ENCODE data around the gene STRA6.
"Not testable (repeated sequence)": the region's sequence is repeated elsewhere in the genome, so short reads cannot be mapped to it uniquely, and the experiment has no call there.

Gene STRA6

GRCh38 chr15:74179983-74180880 lies 22.4 kb downstream of the STRA6 start:
- no peak for DNase-seq

- no peak for DNase-seq
Observed at GRCh38 chr15:74179101-74179841, 23.3 kb downstream of the STRA6 start.

GRCh38 chr15:74178326-74179100 lies 24.1 kb downstream of the STRA6 start:
- no peak for DNase-seq

- DNase-seq, result no peak
Observed at GRCh38 chr15:74176262-74177214, 26.0 kb downstream of the STRA6 start.

- no peak for DNase-seq
Observed at GRCh38 chr15:74175271-74176191, 27.1 kb downstream of the STRA6 start.

GRCh38 chr15:74174958-74175253 lies 27.7 kb downstream of the STRA6 start:
- DNase-seq, result no peak

GRCh38 chr15:74174219-74174957 lies 28.2 kb downstream of the STRA6 start:
- DNase-seq, result no peak

- no peak for DNase-seq
Observed at GRCh38 chr15:74173380-74174218, 29.0 kb downstream of the STRA6 start, which contains the start of gene ISLR. ISLR (plus strand) TSS chr15:74173710; CDS start chr15:74174859, 1,149 bp downstream.

- DNase-seq, result no peak
Observed at GRCh38 chr15:74172701-74173379, 29.7 kb downstream of the STRA6 start.

GRCh38 chr15:74171965-74172541 lies 30.5 kb downstream of the STRA6 start:
- DNase-seq, result no peak

GRCh38 chr15:74170875-74171578 lies 31.6 kb downstream of the STRA6 start:
- DNase-seq, result no peak

GRCh38 chr15:74170071-74170844 lies 32.3 kb downstream of the STRA6 start:
- DNase-seq, result no peak

- DNase-seq, result no peak
Observed at GRCh38 chr15:74168711-74169126, 33.9 kb downstream of the STRA6 start.

- DNase-seq, result no peak
Observed at GRCh38 chr15:74167891-74168331, 34.7 kb downstream of the STRA6 start.

GRCh38 chr15:74165461-74165860 lies 37.1 kb downstream of the STRA6 start:
- DNase-seq, result no peak

- DNase-seq, result not testable (repeated sequence)
Observed at GRCh38 chr15:74162195-74162536, 40.4 kb downstream of the STRA6 start.

GRCh38 chr15:74160390-74160789 lies 42.2 kb downstream of the STRA6 start:
- DNase-seq, result not testable (repeated sequence)

All from CD4-positive, alpha-beta T cell treated with Interleukin-21 for 1 hour (primary cell).